Measurements from ENCODE around the gene POLE.

The POLE gene

DNA sequence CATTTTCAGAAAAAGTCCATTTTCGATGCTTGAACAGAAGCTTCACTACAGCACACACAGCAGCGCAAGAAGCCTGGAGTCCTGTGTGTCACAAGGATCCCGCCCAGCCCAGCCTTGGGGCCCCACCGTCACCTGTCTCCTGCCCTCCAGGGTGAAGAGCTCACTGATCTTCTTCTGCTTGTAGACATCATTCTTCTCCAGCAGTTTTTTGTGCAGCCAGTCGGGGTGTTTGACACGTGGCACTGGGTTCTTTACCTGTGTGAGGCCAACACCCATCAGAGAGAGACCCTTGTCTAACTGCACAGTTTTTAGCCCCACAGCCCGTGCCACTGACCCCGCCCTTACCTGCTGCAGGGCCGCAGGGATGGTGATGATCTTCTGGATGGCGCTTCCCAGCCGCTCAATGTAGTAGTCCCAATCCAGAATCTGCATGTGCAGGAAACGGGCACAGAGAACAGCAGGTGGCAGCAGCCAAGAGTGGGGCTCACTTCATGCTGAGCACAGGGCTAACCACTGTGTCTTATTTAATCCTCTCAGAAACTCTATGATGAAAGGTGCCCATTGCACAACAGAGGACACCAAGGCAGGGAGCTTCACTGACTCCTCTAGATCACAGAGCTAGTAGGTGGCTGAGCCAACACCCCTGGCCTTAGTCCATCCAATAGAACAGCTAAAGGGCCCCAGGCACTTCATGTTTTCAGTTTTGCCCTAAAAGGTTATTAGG is 30.0 kb downstream of the POLE start:
- TF ChIP-seq, protein P1, sequence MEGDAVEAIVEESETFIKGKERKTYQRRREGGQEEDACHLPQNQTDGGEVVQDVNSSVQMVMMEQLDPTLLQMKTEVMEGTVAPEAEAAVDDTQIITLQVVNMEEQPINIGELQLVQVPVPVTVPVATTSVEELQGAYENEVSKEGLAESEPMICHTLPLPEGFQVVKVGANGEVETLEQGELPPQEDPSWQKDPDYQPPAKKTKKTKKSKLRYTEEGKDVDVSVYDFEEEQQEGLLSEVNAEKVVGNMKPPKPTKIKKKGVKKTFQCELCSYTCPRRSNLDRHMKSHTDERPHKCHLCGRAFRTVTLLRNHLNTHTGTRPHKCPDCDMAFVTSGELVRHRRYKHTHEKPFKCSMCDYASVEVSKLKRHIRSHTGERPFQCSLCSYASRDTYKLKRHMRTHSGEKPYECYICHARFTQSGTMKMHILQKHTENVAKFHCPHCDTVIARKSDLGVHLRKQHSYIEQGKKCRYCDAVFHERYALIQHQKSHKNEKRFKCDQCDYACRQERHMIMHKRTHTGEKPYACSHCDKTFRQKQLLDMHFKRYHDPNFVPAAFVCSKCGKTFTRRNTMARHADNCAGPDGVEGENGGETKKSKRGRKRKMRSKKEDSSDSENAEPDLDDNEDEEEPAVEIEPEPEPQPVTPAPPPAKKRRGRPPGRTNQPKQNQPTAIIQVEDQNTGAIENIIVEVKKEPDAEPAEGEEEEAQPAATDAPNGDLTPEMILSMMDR (IDR thresholded peaks at IDR 0.05; ENCODE audit: low read depth, low read length, missing control alignments), result no peak
- no peak for DNase-seq (ENCODE audit: low read depth)
- in situ Hi-C loops (cut with HindIII; ENCODE audit: low sequenced_read_pairs), result no loop called here
- H3K4me3 ChIP-seq (ENCODE audit: low read depth, low read length), result no peak overlapping the region

- H3K4me3 ChIP-seq (ENCODE audit: low read depth, low read length), result no peak overlapping the region
- no peak for DNase-seq (ENCODE audit: low read depth)
- TF ChIP-seq, protein P1 (IDR thresholded peaks at IDR 0.05; ENCODE audit: low read depth, low read length, missing control alignments), result no peak
- in situ Hi-C loops (cut with HindIII; ENCODE audit: low sequenced_read_pairs), result no loop called here
Observed at GRCh38 chr12:132653567-132654290, 33.4 kb downstream of the POLE start.

GRCh38 chr12:132651444-132652100 is 35.6 kb downstream of the POLE start:
- no peak overlapping the region for H3K4me3 ChIP-seq (ENCODE audit: low read depth, low read length)
- TF ChIP-seq, protein P1 (IDR thresholded peaks at IDR 0.05; ENCODE audit: low read depth, low read length, missing control alignments), result no peak
- in situ Hi-C loops (cut with HindIII; ENCODE audit: low sequenced_read_pairs), result no loop called here
- DNase-seq (ENCODE audit: low read depth), result no peak

GRCh38 chr12:132649226-132649945 is 37.8 kb downstream of the POLE start:
- TF ChIP-seq, protein P1 (IDR thresholded peaks at IDR 0.05; ENCODE audit: low read depth, low read length, missing control alignments), result no peak
- no peak for DNase-seq (ENCODE audit: low read depth)
- no peak overlapping the region for H3K4me3 ChIP-seq (ENCODE audit: low read depth, low read length)
- in situ Hi-C loops (cut with HindIII; ENCODE audit: low sequenced_read_pairs), result no loop called here

DNA sequence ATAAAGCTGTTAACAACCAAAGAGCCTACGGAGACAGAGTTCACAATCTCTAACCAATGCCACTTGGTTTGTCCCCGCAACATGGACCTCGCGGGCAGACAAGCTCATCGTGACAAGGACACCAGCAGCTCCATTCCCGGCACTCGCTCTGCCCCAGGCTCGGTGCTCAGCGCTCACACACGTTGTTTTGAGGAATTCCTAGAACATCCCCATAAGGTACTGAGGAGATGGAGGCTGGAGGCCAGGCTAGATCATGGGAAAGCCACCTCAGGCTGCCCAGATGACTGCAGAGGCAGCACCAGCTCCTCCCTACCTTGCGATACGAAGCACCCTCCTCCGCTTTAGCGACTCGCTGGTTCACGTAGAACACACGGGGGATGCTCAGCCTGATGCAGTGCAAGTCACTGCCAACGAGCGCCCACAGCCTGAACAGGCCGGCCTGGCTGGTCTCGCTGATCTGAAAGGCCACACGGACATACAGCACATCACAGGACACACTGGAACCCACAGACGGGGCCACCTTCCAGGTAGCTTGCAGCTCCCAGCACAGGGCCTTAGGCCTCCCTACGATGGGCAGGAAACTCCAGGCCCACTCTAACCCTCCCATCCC is 38.4 kb downstream of the POLE start:
- no peak overlapping the region for H3K4me3 ChIP-seq (ENCODE audit: low read depth, low read length)
- TF ChIP-seq, protein P1 (IDR thresholded peaks at IDR 0.05; ENCODE audit: low read depth, low read length, missing control alignments), result no peak
- DNase-seq (ENCODE audit: low read depth), result no peak
- in situ Hi-C loops (cut with HindIII; ENCODE audit: low sequenced_read_pairs), result no loop called here

DNA sequence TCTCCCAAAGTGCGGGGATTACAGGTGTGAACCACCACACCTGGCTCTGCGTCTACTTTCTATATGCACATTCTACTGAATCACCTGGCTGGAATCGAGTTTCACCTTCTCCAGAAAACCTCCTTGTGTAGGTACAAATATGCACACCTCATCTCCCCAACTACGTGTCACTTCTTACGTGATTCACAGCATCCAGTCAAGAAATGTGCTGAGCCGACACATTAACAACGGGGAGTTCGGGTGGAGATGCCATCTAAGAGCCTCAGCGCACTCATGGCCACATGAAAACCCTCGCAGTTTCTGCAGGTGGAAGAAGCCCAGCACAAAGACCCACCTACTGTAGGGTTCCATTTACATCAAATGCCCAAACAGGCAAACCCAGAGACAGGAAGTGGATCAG is 39.3 kb downstream of the POLE start:
- in situ Hi-C loops (cut with HindIII; ENCODE audit: low sequenced_read_pairs), result no loop called here
- TF ChIP-seq, protein P1 (IDR thresholded peaks at IDR 0.05; ENCODE audit: low read depth, low read length, missing control alignments), result no peak
- H3K4me3 ChIP-seq (ENCODE audit: low read depth, low read length), result no peak overlapping the region
- DNase-seq (ENCODE audit: low read depth), result no peak
